HG03520 (cell line): ENCODE measurements around the gene VHLL.
A peak's percentile ranks its signal among the peaks of the same experiment; 100 is the strongest.
"Not testable (repeated sequence)": the region's sequence is repeated elsewhere in the genome, so short reads cannot be mapped to it uniquely, and the experiment has no call there.

ENCODE experiments used
- ATAC-seq: cut with Tn5 transposase; IDR thresholded peaks from one replicate; pipeline ENCODE4 v1.9.1; 2021; ENCODE audit warnings: mild to moderate bottlenecking, moderate library complexity; ENCODE audit not compliant: unreplicated experiment

The VHLL gene

GRCh38 chr1:156298852-156299357 lies at the start of gene VHLL:
TSS of gene VHLL (minus strand) at chr1:156299307. CDS start at chr1:156299189, 118 bp downstream.
- no peak for ATAC-seq

GRCh38 chr1:156347331-156347730 lies 48.2 kb upstream of the VHLL start:
- ATAC-seq: no peak

GRCh38 chr1:156346636-156347035 lies 47.5 kb upstream of the VHLL start:
- ATAC-seq: no peak

GRCh38 chr1:156346035-156346434 lies 46.9 kb upstream of the VHLL start:
- not testable (repeated sequence) for ATAC-seq

- no peak for ATAC-seq
Observed at GRCh38 chr1:156344409-156344808, 45.3 kb upstream of the VHLL start.

GRCh38 chr1:156342166-156342955 lies 43.3 kb upstream of the VHLL start:
- ATAC-seq: no peak

- ATAC-seq: peak; percentile 83
Observed at GRCh38 chr1:156338180-156338976, 39.3 kb upstream of the VHLL start, which contains the start of the genes CCT3 and TSACC. TSS of gene CCT3 (minus strand) at chr1:156338292. CDS start at chr1:156338184, 108 bp downstream. TSS of gene TSACC (plus strand) at chr1:156338526. CDS start at chr1:156339758, 1,232 bp downstream.

GRCh38 chr1:156337888-156338179 lies 38.7 kb upstream of the VHLL start:
- no peak for ATAC-seq

GRCh38 chr1:156337052-156337887 lies 38.2 kb upstream of the VHLL start:
- no peak for ATAC-seq

GRCh38 chr1:156336242-156336641 lies 37.1 kb upstream of the VHLL start:
- no peak for ATAC-seq

- not testable (repeated sequence) for ATAC-seq
Observed at GRCh38 chr1:156323179-156323578, 24.1 kb upstream of the VHLL start.

GRCh38 chr1:156320560-156320959 lies 21.5 kb upstream of the VHLL start:
- no peak for ATAC-seq

GRCh38 chr1:156319664-156320063 lies 20.6 kb upstream of the VHLL start:
- ATAC-seq: no peak

- ATAC-seq: no peak
Observed at GRCh38 chr1:156316909-156317308, 17.8 kb upstream of the VHLL start.

- no peak for ATAC-seq
Observed at GRCh38 chr1:156310962-156311361, 11.9 kb upstream of the VHLL start.

GRCh38 chr1:156308078-156308477 lies 9.0 kb upstream of the VHLL start:
- no peak for ATAC-seq

GRCh38 chr1:156305215-156305614 lies 6.1 kb upstream of the VHLL start:
- ATAC-seq: no peak

GRCh38 chr1:156303241-156303640 lies 4.1 kb upstream of the VHLL start:
- ATAC-seq: no peak

- ATAC-seq: no peak
Observed at GRCh38 chr1:156295391-156295947, 3.6 kb downstream of the VHLL start, which contains the start of gene GLMP. TSS of gene GLMP (minus strand) at chr1:156295679. CDS start at chr1:156295645, 34 bp downstream.

GRCh38 chr1:156293895-156294294 lies 5.2 kb downstream of the VHLL start:
- no peak for ATAC-seq

- ATAC-seq: no peak
Observed at GRCh38 chr1:156293098-156293434, 6.0 kb downstream of the VHLL start.
